ENCODE data around the gene ABHD12.
"Not testable (repeated sequence)": the region's sequence is repeated elsewhere in the genome, so short reads cannot be mapped to it uniquely, and the experiment has no call there.

ABHD12 gene

GRCh38 chr20:25274891-25275812 lies 115.5 kb downstream of the ABHD12 start:
- DNase-seq: no peak

DNA sequence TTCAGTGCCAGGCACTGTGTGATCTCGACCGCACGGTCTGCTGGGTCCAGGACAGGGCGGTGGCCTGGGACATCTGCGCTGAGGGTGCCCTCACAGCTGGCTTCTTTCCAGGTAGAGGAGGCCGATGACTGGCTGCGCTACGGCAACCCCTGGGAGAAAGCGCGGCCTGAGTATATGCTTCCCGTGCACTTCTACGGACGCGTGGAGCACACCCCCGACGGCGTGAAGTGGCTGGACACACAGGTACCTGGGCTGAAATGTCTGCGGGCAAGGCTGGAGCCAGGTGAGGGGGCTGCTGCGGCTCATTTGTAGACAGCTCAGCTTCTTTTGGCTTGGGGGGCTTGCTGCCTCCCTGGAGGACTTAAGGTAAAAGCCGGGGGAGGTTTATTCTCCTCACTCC lies 116.2 kb downstream of the ABHD12 start:
- no peak for DNase-seq

GRCh38 chr20:25273541-25274358 lies 116.9 kb downstream of the ABHD12 start:
- no peak for DNase-seq

DNA sequence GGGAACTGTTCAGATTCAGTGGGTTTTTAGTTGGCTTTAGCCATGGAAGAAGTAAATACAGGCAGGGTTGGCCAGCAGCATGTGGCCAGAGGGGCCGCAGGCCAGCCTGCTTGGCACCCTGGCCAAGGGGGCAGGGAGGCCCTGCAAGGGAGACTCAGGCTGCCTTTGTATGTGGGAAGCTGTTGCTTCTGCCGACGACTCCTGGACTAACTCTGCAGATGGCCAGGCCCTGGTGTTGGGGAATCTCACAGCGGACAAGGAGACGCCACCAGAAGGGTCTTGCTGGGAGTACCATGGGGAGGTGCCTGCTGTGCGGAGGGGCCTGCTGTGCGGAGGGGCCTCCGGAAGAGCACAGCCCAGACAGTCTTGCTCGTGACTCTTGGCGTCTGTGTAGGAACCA lies 117.6 kb downstream of the ABHD12 start:
- no peak for DNase-seq

DNA sequence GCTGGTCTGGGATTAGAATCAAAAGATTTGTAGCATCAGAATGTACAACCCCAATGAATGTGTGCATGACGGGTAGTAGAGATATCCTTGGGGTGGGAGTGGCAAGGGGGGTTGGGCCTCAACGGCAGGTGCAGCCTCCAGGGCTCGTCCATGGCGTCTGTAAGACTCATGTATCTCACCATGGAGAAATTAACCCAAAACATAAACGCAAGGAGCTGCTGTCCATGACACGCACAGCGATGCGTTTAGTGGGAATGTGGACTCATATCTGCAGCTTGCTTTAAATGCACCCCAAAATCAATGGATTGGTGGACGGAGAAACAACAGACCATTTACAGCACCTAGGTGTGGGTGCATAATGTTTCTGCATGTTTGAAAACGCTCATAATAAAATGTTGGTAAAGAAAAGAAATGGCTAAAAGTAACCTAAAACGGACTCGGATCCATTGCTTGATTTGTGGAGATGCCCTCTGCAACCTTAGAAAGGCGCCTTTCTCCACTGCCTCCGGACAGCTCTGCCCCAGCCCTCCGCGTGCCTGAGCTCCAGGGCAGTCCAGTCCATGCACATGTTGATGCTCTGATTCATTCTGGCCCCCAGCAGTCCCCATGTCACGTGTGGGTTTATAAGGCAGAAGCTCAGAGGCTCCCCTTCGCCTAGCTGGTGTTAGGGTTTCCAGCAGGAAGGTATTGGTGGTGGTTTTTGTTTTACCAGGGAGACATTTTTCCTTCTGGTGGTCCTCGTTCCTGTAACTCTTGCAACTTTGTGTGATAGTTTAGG lies 118.2 kb downstream of the ABHD12 start:
- no peak for DNase-seq

- no peak for DNase-seq
Observed at GRCh38 chr20:25271486-25272222, 119.0 kb downstream of the ABHD12 start.

DNA sequence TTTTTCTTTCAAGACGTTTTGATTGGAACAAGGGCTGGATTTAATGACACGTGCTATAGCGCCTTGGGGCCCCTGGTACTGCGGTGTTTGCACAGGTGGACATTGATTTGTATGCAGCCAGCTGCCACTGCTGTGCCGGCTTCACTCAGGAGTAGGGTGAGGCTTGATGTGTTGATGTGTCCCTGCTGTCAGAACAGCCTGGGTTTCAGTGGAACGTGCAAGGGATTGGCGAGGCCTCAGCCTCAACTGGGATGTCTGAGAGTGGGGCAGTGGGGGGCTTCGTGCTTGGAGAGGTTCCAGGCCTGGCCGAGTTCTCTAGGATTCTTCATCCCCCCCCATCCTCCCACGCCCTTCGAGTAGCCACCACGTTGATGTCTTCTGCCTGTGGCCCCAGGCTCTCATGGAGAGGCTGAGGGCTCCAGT lies 119.8 kb downstream of the ABHD12 start:
- no peak for DNase-seq

DNA sequence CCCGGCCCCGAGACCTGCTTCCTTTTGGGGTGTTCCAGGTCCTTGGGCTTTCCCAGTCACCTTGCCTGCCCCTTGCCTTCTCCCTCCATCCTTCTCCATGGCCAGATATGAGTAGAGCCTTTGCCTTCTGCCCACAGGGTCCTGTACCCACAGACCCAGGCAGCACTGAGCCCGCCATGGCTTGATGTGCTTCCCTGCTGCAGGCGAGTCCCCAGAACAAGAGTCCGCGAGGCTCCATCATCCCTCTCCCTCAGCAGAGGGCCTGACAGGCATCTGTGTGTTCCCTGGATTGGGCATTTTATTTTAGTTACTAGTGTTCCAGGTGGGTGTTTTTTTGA lies 120.8 kb downstream of the ABHD12 start:
- no peak for DNase-seq

DNA sequence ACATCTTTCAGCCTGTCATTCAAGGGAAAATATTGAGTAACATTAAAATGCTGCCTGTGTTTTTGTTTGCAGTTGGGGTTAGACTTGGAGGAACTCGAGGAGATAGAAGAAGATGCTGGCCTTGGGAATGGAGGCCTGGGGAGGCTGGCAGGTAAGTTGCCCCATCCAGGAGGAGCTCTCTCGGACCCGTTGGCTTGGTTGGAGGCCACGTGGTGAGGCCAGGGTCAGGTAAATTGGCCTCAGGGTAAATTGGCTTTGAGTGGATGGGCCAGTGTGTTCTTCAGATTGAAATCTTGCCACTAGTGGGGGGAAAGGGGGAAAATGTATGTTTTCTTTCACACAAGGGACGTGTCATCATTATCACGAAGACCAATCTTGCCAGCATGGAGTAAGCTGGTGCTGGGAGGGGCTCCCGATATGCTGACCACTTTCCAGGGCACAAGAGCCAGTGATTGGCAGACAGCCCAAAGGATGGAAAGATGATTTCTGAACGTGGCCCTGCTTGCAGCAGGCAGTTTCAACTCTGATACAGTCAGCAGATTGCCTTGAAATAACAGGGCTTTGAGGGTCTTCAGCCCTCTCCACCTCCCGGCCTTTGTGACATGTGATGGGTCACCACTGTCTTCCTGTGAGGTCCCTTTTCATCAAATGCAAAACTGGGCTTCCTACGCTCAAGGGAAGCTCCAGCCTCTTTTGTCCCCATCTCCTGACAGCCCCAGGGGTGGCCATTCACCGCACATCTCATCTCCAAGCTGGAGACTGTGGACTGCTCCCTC lies 121.4 kb downstream of the ABHD12 start:
- DNase-seq: no peak

- DNase-seq: not testable (repeated sequence)
Observed at GRCh38 chr20:25260770-25261437, 129.7 kb downstream of the ABHD12 start.

DNA sequence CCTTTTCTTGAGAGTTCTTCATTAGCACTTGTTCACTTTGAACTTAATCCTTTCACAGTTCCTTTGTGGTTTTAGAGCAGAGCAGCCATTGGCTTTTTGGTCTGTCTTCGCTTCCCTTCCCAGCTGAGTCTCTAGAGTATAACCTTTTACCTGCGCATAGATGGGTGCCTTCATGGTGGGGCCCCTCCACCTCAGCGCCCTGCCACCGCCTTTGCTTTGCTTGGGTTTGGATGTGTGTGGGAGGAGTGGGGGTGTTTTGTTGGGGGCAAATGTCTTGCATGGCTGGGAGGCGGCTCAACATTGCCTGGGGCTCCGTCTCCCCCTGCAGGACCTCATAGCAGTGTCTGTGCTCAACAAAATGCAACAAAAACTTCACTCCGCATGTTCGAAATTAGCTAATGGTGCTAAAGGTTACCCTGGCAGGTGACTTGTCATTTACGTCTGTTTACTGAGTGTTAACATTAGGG lies 130.8 kb downstream of the ABHD12 start:
- DNase-seq: no peak

GRCh38 chr20:25259358-25259757 lies 131.3 kb downstream of the ABHD12 start:
- DNase-seq: no peak

DNA sequence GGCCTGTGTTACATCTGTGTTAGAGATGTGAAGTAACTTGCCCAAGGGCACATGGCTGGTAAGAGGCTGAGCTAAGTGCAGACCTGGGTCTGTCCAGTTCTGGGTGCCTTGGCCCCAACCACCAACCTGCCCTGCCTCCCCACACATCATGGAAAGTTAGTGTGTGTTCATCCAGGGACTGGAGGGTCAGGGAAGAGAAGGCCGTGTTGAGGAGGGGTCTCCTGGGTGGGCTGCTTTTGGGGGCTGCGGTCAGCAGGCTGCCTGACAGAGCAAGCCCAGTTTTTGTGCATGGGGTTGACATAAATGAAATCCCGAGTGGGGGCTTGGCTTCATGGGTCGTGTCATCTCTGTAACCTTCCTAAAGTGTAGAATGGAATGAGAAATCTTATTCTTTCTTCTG lies 131.8 kb downstream of the ABHD12 start:
- DNase-seq: no peak

DNA sequence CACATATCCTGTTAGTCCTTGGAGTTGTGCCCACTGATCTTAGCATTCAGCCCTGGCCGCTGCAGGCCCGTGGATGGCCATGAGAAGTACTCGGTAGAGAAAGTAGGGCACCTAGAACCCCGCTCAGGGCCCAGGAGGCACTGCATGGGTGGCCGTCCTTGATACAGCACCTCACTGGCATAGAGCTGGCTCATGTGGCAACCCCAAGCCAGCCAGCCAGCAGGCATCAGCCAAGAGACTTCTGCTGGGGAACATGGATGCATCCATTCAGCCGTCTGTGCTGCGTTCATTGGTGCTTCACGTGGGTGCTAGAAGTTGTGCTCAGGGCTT lies 132.2 kb downstream of the ABHD12 start:
- DNase-seq: no peak

DNA sequence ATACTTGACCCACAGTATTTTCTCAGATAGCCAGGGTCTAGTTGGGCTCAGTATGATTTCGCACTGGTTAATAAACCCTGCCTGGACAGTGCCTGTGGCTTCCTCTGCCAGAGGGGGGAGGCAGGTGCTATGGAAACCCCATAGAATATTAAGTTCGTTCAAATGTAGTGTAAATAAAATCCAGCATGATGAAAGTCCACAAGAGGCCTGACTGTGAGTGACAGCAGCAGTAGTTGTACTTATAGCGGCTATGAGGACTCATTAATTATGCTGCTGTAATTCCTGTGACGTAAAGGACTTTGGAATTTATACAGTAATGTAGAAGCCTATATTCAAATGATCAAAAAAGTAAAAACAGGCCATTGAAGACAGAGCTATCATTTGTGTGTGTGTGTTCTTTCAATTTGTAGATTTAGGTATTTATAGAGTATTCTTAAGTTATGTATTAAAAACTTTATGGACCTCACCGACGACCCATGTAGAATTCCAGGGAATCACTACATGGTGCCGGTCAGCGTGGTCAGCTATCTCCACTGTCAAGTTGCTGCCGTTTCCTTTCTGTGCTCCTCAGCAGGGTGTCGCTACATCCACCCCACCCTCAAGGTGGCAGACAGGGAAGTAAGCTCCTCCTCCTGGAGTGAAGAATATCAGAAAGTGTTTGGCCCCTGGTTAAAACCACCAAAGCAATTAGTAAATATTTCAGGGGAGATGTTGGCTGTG lies 132.7 kb downstream of the ABHD12 start:
- no peak for DNase-seq

- DNase-seq: no peak
Observed at GRCh38 chr20:25257130-25257529, 133.5 kb downstream of the ABHD12 start.

GRCh38 chr20:25256226-25256859 lies 134.3 kb downstream of the ABHD12 start:
- no peak for DNase-seq

- no peak for DNase-seq
Observed at GRCh38 chr20:25254986-25255680, 135.5 kb downstream of the ABHD12 start.

- DNase-seq: no peak
Observed at GRCh38 chr20:25254571-25254970, 136.1 kb downstream of the ABHD12 start.

All from HCEC 1CT (cell line).